MM.1S (cell line): ENCODE measurements around the gene WDR5B.

Experiments
- DNase-seq: peaks from one replicate; pipeline ENCODE4 v3.0.0-alpha.2; 2015
- H2AFZ ChIP-seq: fragments of 300-600 bp; sonication (generic); 2 replicates; pipeline ENCODE4 v1.6.0; 2016; ENCODE audit warnings: antibody characterized with exemption, low read length
- H3F3A ChIP-seq: fragments of 300-600 bp; sonication (generic); 2 replicates; pipeline ENCODE4 v1.6.1; 2016; ENCODE audit warnings: mild to moderate bottlenecking, antibody characterized with exemption, low read length, moderate library complexity, mixed read lengths; ENCODE audit not compliant: insufficient read depth
- H3K27ac ChIP-seq: fragments of 300-600 bp; sonication (generic); 2 replicates; pipeline ENCODE4 v1.5.1; 2016; ENCODE audit warnings: mild to moderate bottlenecking, low read length
- H3K27me3 ChIP-seq: fragments of 300-600 bp; sonication (generic); replicated peaks from 2 replicates; pipeline ENCODE4 v1.6.0; 2016; ENCODE audit warnings: low read length; ENCODE audit not compliant: insufficient read depth
- H3K36me3 ChIP-seq: fragments of 300-600 bp; sonication (generic); replicated peaks from 2 replicates; pipeline ENCODE4 v1.6.1; 2016; ENCODE audit warnings: mild to moderate bottlenecking, low read length, mixed read lengths; ENCODE audit not compliant: insufficient read depth
- H3K4me1 ChIP-seq: fragments of 300-600 bp; sonication (generic); 2 replicates; pipeline ENCODE4 v1.6.1; 2016; ENCODE audit warnings: low read length, mixed read lengths
- H3K4me2 ChIP-seq: fragments of 300-600 bp; sonication (generic); 2 replicates; pipeline ENCODE4 v1.6.0; 2016; ENCODE audit warnings: low read depth, low read length
- H3K4me3 ChIP-seq: fragments of 300-600 bp; sonication (generic); 2 replicates; pipeline ENCODE4 v1.5.1; 2016; ENCODE audit warnings: low read length, mixed read lengths
- H3K79me2 ChIP-seq: fragments of 300-600 bp; sonication (generic); 2 replicates; pipeline ENCODE4 v1.6.1; 2016; ENCODE audit warnings: mixed run types, low read length, mixed read lengths
- H3K9ac ChIP-seq: fragments of 300-600 bp; sonication (generic); 2 replicates; pipeline ENCODE4 v1.6.1; 2016; ENCODE audit warnings: low read length, mixed read lengths
- H3K9me2 ChIP-seq: fragments of 300-600 bp; sonication (generic); replicated peaks from 2 replicates; pipeline ENCODE4 v1.6.1; 2016; ENCODE audit warnings: mild to moderate bottlenecking, low read length, mixed read lengths; ENCODE audit not compliant: insufficient read depth
- H3K9me3 ChIP-seq: fragments of 300-600 bp; sonication (generic); replicated peaks from 2 replicates; pipeline ENCODE4 v1.6.1; 2016; ENCODE audit warnings: mild to moderate bottlenecking, low read length, mixed read lengths; ENCODE audit not compliant: insufficient read depth
- H4K20me1 ChIP-seq: fragments of 300-600 bp; sonication (generic); 2 replicates; pipeline ENCODE4 v1.6.1; 2016; ENCODE audit warnings: mild to moderate bottlenecking, low read length, moderate library complexity, mixed read lengths; ENCODE audit not compliant: insufficient read depth
- CTCF ChIP-seq: fragments of 300-600 bp; sonication (generic); IDR thresholded peaks from 2 replicates; pipeline ENCODE4 v1.5.1; 2016; ENCODE audit warnings: antibody characterized with exemption, low read length, mixed read lengths
- EZH2 ChIP-seq: fragments of 300-600 bp; sonication (generic); optimal IDR thresholded peaks from 2 replicates; pipeline ENCODE3; 2017; ENCODE audit warnings: low read depth, mild to moderate bottlenecking, antibody characterized with exemption, low read length, mixed read lengths
- EZH2phosphoT487 ChIP-seq: fragments of 300-600 bp; sonication (generic); IDR thresholded peaks from 2 replicates; pipeline ENCODE4 v1.6.1; 2018; ENCODE audit warnings: antibody characterized with exemption, low read length

The WDR5B gene

DNA sequence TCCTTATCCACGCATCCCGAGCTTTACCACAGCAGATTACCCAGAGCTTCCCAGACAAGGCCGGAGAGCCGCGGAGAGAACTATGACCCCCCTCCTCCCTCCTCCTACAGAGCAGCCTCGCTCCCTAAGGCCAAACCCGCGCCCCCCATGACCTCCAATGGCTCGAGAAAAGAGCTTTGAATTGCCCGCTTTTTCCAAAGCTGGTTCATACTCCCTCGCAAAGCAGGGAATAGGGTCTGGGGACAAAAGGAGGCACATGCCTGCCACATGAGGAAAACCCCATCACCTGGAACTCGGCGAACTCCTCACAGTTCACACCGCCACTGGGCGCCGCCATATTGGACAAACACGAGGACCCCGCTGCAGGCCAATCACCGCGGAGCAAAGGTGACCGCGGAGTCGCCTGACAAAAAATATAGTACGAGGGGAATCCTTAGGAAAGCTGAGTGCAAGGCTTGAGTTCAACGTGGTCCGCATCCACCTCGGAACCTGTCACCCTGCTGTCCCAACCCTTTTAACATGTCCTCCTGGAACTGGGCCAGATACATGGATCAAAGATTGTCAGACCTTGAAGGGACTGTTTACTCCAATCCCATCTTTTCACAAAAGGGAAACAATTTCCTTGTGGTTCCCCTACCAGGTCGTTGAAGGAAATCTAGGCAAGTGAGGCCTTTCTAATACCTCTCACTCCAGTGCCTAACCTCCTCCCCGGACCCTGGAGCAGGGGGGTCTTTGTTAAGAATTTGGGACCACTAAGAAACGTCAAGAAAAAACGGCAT is 32.8 kb downstream of the WDR5B start, which contains the start of gene MIX23:
MIX23 (minus strand) TSS at position 344 of the 779 bp plus-strand sequence; CDS start at position 337, 7 bp downstream.
- H3K36me3 ChIP-seq: no peaks in the 10 kb centered on the region

DNA sequence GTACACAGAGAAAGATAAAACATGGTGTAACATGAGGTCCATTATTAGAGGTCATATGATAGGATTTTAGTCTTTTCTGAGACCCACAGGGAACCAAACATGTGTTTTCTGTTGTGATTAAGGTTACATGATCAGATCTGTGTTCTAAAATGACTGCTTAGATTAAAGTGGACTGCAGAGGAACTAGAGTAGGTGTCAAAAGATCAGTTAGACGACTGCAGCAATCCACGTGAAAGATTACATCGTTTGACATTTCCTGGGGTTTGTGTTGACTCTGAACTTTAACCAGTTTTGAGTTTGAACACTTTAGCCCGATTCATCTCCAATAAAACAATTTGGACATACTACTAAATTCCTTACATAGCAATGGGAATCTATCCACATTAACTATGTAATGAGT is 37.9 kb downstream of the WDR5B start:
- H3K79me2 ChIP-seq: peaks cover 75% of the 10 kb centered on the region
- H3K4me2 ChIP-seq: no peak overlapping the region
- TF ChIP-seq EZH2: no peak
- TF ChIP-seq CTCF: no peak
- no peak for TF ChIP-seq EZH2phosphoT487
- H4K20me1 ChIP-seq: no peaks in the 10 kb centered on the region
- H2AFZ ChIP-seq: no peak overlapping the region
- H3K36me3 ChIP-seq: no peaks in the 10 kb centered on the region; the same call in 1 of the 2 replicates
- peaks cover 7% of the 10 kb centered on the region; the same call in 1 of the 2 replicates for H3K4me1 ChIP-seq
- no peaks in the 10 kb centered on the region for H3K9me3 ChIP-seq
- no peaks in the 10 kb centered on the region for H3K9me2 ChIP-seq
- no peak overlapping the region for H3K4me3 ChIP-seq
- no peak overlapping the region for H3K27ac ChIP-seq
- H3F3A ChIP-seq: no peaks in the 10 kb centered on the region
- no peaks in the 10 kb centered on the region for H3K27me3 ChIP-seq
- H3K9ac ChIP-seq: no peak overlapping the region
- no peak for DNase-seq

More for the DNA sequence above, 32.8 kb downstream of the WDR5B start, which contains the start of gene MIX23:
- TF ChIP-seq EZH2: no peak
- no peak for TF ChIP-seq CTCF
- TF ChIP-seq EZH2phosphoT487: no peak
- Histone ChIP-seq H3K79me2 (peaks cover 62% of the 10 kb centered on the region), H3F3A (peaks cover 5% of the 10 kb centered on the region), H3K9me3 (no peaks in the 10 kb centered on the region), H3K4me3 (peak within 1 kb of the TSS; percentile 87), H2AFZ (peak within 1 kb of the TSS; percentile 93), H3K4me2 (peak within 1 kb of the TSS; percentile 95), H4K20me1 (no peaks in the 10 kb centered on the region), H3K27ac (peak within 1 kb of the TSS; percentile 51; the same call in 1 of the 2 replicates), H3K9ac (peak within 1 kb of the TSS; percentile 68), H3K9me2 (no peaks in the 10 kb centered on the region), H3K4me1 (peaks cover 7% of the 10 kb centered on the region; the same call in 1 of the 2 replicates), H3K27me3 (no peaks in the 10 kb centered on the region)
- DNase-seq: peak; percentile 88

DNA sequence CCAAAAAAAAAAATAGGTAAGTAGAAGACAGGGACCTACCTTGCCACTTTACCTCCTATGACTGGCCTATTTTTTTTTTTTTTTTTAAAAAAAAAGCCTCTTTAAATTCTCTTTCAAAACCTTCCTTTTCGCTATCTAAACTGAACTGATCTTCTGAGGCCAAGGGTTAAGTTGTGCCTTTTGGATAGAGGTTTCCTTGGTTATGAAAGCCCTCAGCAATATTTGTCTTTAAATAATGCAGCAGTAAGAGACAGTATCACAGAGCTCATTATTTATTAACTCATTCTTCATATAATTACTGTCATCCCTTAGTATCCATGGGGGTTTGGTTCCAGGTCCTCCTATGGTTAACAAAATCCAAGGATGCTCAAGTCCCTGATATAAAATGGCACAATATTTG is 41.8 kb downstream of the WDR5B start:
- H4K20me1 ChIP-seq: no peaks in the 10 kb centered on the region
- no peaks in the 10 kb centered on the region for H3K9me2 ChIP-seq
- H3K27ac ChIP-seq: no peak overlapping the region
- no peak overlapping the region for H2AFZ ChIP-seq
- no peaks in the 10 kb centered on the region for H3K9me3 ChIP-seq
- H3F3A ChIP-seq: no peaks in the 10 kb centered on the region
- no peak for DNase-seq
- H3K4me2 ChIP-seq: no peak overlapping the region
- no peaks in the 10 kb centered on the region for H3K27me3 ChIP-seq
- no peak overlapping the region for H3K9ac ChIP-seq
- no peak overlapping the region for H3K4me3 ChIP-seq
- peaks cover 40% of the 10 kb centered on the region for H3K79me2 ChIP-seq
- TF ChIP-seq CTCF: no peak
- no peak for TF ChIP-seq EZH2phosphoT487
- TF ChIP-seq EZH2: no peak
- H3K36me3 ChIP-seq: no peaks in the 10 kb centered on the region; the same call in 1 of the 2 replicates
- no peaks in the 10 kb centered on the region for H3K4me1 ChIP-seq
